Natural killer cell (primary cell): ENCODE measurements around the gene SPEF2. TPM values are rescaled to one million over a fixed set of nuclear protein-coding genes. Genes with fewer than 3 reads are reported as not detected.

Experiments used
- ATAC-seq, 3 donors: fragments of 150-1000 bp in 2 of 3; fragments of 200-7000 bp in 1 of 3; cut with Tn5 transposase; 1 replicate in 1 of 3; 2 replicates in 2 of 3; pipeline ENCODE4 v1.10.0; 2021; ENCODE audit warnings: mild to moderate bottlenecking in 2 of 3, moderate library complexity in 2 of 3
- DNase-seq, 2 donors: peaks; one replicate each; pipeline versions ENCODE4 v3.0.0 to v3.0.0-alpha.2; 2013 to 2021; ENCODE audit warnings: mixed read lengths in 1 of 2
- H3K27ac ChIP-seq: one replicate; pipeline ENCODE4 v1.5.1; 2013; ENCODE audit warnings: mild to moderate bottlenecking, low read length
- H3K27me3 ChIP-seq: one replicate; pipeline ENCODE4 v1.6.1; 2013; ENCODE audit warnings: low read length; ENCODE audit not compliant: control insufficient read depth, insufficient read depth
- H3K36me3 ChIP-seq: one replicate; pipeline ENCODE4 v1.6.1; 2013; ENCODE audit warnings: low read length; ENCODE audit not compliant: control insufficient read depth, insufficient read depth
- H3K4me1 ChIP-seq: one replicate; pipeline ENCODE4 v1.6.1; 2013; ENCODE audit warnings: low read length; ENCODE audit not compliant: control insufficient read depth, insufficient read depth
- H3K4me3 ChIP-seq: one replicate; pipeline ENCODE4 v1.5.1; 2013; ENCODE audit warnings: low read length
- H3K9me3 ChIP-seq: one replicate; pipeline ENCODE4 v1.6.1; 2013; ENCODE audit warnings: low read length; ENCODE audit not compliant: control insufficient read depth, insufficient read depth
- H3K27ac Mint-ChIP-seq, 2 donors: one replicate each; pipeline ENCODE4 v1.8.0; 2022; ENCODE audit warnings: mild to moderate bottlenecking in 2 of 2, mixed read lengths in 2 of 2, moderate library complexity in 1 of 2
- H3K27me3 Mint-ChIP-seq, 2 donors: one replicate each; pipeline ENCODE4 v1.8.0; 2022; ENCODE audit warnings: low read depth in 2 of 2, mixed read lengths in 2 of 2
- H3K36me3 Mint-ChIP-seq: one replicate; pipeline ENCODE4 v1.8.0; 2022; ENCODE audit warnings: mixed read lengths
- H3K4me1 Mint-ChIP-seq, 2 donors: one replicate each; pipeline ENCODE4 v1.8.0; 2022; ENCODE audit warnings: mixed read lengths in 2 of 2
- H3K4me3 Mint-ChIP-seq: one replicate; pipeline ENCODE4 v1.8.0; 2022; ENCODE audit warnings: mild to moderate bottlenecking, moderate library complexity, mixed read lengths
- H3K9me3 Mint-ChIP-seq, 2 donors: one replicate each; pipeline ENCODE4 v1.8.0; 2022; ENCODE audit warnings: mixed read lengths in 2 of 2
- WGBS: methylation state at CpG from one replicate; pipeline ENCODE4 v1.1.7; 2013; ENCODE audit warnings: missing lambda C conversion rate; ENCODE audit not compliant: insufficient coverage; 5-methylcytosine and 5-hydroxymethylcytosine counted together
- intact Hi-C: fragments of 100-400 bp; cut with micrococcal nuclease; formaldehyde crosslinking; loops from one replicate; pipeline ENCODE4 v1.14.2; 2022
- total RNA-seq, 4 donors: library from RNA; stranded (reverse); fragments of 120-200 nt in 1 of 4; gene quantifications; one replicate each; pipeline versions ENCODE4 v1.2.3 to v1.2.4, GENCODE V29; 2013 to 2022
- TF ChIP-seq, protein P1 (sequence below): fragments of 200-600 bp; IDR thresholded peaks from one replicate; pipeline ENCODE4 v1.8.0; 2022; ENCODE audit warnings: antibody characterized with exemption

Gene SPEF2, protein sequence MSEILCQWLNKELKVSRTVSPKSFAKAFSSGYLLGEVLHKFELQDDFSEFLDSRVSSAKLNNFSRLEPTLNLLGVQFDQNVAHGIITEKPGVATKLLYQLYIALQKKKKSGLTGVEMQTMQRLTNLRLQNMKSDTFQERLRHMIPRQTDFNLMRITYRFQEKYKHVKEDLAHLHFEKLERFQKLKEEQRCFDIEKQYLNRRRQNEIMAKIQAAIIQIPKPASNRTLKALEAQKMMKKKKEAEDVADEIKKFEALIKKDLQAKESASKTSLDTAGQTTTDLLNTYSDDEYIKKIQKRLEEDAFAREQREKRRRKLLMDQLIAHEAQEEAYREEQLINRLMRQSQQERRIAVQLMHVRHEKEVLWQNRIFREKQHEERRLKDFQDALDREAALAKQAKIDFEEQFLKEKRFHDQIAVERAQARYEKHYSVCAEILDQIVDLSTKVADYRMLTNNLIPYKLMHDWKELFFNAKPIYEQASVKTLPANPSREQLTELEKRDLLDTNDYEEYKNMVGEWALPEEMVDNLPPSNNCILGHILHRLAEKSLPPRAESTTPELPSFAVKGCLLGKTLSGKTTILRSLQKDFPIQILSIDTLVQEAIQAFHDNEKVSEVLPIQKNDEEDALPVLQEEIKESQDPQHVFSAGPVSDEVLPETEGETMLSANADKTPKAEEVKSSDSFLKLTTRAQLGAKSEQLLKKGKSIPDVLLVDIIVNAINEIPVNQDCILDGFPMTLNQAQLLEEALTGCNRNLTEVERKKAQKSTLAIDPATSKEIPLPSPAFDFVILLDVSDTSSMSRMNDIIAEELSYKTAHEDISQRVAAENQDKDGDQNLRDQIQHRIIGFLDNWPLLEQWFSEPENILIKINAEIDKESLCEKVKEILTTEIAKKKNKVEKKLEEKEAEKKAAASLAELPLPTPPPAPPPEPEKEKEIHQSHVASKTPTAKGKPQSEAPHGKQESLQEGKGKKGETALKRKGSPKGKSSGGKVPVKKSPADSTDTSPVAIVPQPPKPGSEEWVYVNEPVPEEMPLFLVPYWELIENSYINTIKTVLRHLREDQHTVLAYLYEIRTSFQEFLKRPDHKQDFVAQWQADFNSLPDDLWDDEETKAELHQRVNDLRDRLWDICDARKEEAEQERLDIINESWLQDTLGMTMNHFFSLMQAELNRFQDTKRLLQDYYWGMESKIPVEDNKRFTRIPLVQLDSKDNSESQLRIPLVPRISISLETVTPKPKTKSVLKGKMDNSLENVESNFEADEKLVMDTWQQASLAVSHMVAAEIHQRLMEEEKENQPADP (N-terminal part only)
- total RNA-seq: 10 to 100 TPM in 1 of 3 donors, 1 to 10 TPM in 2; 6.2 to 13.1 (median 8.5) TPM
- total RNA-seq (2013): 19.7 TPM

DNA sequence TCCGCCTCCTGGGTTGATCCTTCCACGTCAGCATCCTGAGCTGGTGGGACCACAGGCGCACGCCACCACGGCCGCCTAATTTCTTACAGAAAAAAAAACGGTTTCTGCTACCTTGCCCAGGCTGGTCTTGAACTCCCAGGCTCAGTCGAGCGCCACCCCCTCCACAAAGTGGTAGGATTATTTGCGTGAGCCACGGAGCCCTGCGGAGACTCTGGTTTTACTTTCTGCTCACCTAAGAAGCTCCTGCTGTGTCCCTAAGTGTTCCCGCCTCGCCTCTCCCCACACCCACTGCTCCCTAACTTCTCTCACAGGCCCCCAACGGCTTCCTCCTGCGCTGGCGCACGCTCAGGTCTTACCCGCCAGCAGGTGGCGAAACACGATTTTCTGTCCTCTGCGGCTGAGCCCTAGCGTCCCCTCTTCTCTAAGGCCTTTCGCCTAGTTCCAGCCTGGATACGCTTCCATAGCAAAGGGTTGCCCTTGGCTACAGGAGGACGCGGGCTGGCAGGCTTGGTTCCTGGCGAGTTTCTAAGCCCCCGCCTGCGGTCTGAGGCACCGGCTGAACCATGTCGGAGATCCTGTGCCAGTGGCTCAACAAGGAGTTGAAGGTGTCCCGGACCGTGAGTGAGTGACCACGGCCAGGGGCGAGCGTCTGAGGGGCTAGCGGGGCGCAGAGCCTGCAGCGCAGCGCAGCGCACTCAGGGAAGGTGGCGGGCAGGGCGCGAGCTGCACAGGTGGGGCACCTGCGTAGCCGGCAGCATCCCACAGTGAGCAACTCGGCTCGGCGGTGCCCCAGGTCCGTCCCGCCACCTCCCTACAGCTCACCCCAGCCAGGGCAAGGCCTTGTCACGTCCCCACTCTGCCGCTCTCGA lies at the start of gene SPEF2:
TSS of gene SPEF2 (plus strand) at position 429 of the 869 bp plus-strand sequence. CDS start at position 564, 135 bp downstream.
- Histone ChIP-seq H3K36me3 (no peaks in the 10 kb centered on the region), H3K4me3 (peak within 1 kb of the TSS; percentile 71), H3K4me1 (peaks cover 4% of the 10 kb centered on the region), H3K9me3 (no peaks in the 10 kb centered on the region), H3K27ac (peak within 1 kb of the TSS; percentile 52), H3K27me3 (no peaks in the 10 kb centered on the region)
- TF ChIP-seq, protein P1, sequence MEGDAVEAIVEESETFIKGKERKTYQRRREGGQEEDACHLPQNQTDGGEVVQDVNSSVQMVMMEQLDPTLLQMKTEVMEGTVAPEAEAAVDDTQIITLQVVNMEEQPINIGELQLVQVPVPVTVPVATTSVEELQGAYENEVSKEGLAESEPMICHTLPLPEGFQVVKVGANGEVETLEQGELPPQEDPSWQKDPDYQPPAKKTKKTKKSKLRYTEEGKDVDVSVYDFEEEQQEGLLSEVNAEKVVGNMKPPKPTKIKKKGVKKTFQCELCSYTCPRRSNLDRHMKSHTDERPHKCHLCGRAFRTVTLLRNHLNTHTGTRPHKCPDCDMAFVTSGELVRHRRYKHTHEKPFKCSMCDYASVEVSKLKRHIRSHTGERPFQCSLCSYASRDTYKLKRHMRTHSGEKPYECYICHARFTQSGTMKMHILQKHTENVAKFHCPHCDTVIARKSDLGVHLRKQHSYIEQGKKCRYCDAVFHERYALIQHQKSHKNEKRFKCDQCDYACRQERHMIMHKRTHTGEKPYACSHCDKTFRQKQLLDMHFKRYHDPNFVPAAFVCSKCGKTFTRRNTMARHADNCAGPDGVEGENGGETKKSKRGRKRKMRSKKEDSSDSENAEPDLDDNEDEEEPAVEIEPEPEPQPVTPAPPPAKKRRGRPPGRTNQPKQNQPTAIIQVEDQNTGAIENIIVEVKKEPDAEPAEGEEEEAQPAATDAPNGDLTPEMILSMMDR: peak; percentile 62
- Mint-ChIP-seq H3K27me3 (no peaks in the 10 kb centered on the region), H3K4me1 (peaks cover 27 to 31% of the 10 kb centered on the region in 2 donors), H3K36me3 (no peaks in the 10 kb centered on the region), H3K9me3 (peaks cover 0 to 2% of the 10 kb centered on the region in 2 donors), H3K4me3 (peak within 1 kb of the TSS; percentile 88), H3K27ac (peak within 1 kb of the TSS; percentile 83 to 84)
- peak; percentile 88 to 91 (median 90) for ATAC-seq
- intact Hi-C loops: no loop called here
- WGBS: 5% methylated on average over 55 of the region's 55 CpGs
- peak; percentile 63 to 89 for DNase-seq

DNA sequence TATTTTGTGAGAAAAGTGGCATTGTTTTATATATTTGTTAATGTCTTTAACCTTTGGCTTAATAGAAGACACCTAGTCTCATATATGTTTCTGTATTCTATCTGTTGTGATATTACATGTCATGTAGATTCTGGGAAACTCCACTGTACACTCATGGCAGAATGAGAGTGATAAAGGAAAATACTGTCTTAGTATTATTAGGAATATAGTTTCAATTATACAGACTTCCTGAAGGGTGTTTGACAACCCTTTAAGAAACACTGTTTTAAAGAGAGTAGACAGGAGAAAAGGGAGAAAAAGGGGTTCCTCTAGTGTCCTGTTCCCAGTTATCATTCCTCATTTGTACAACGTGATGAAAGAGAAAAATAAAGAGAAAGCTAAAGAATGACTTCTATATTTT lies 42.1 kb upstream of the SPEF2 start:
- no peak overlapping the region for H3K27ac ChIP-seq
- no peak for DNase-seq
- H3K27ac Mint-ChIP-seq: no peak overlapping the region
- TF ChIP-seq, protein P1: no peak
- H3K4me3 Mint-ChIP-seq: no peak overlapping the region
- 80% methylated on average over 1 of the region's 1 CpG for WGBS
- no peak for ATAC-seq
- H3K27me3 Mint-ChIP-seq: peaks cover 0 to 4% of the 10 kb centered on the region in 2 donors
- no peaks in the 10 kb centered on the region for H3K36me3 Mint-ChIP-seq
- H3K9me3 ChIP-seq: no peaks in the 10 kb centered on the region
- intact Hi-C loops: no loop called here
- no peaks in the 10 kb centered on the region for H3K4me1 ChIP-seq
- H3K9me3 Mint-ChIP-seq: peaks cover 2 to 4% of the 10 kb centered on the region in 2 donors
- no peak overlapping the region for H3K4me3 ChIP-seq
- no peaks in the 10 kb centered on the region for H3K27me3 ChIP-seq
- H3K4me1 Mint-ChIP-seq: no peaks in the 10 kb centered on the region
- H3K36me3 ChIP-seq: no peaks in the 10 kb centered on the region

DNA sequence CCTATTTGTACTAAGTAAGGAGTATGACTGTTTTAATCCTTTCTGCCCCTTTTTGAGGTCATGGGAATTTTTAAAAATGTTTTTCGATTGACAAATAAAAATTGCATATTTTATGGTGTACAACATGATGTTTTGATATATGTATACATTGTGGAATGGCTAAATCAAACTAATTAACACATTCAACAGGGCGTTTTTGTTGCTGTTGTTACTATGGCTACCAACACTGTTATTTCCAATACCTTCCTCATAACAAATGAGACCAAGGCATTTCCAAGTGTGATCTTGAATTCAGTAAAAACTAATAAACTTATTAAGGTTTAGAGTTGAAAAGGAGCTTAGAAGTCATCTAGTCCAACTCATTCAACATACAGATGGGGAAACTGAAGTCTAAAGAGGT lies 30.2 kb upstream of the SPEF2 start:
- Mint-ChIP-seq H3K9me3 (peaks cover 0 to 2% of the 10 kb centered on the region in 2 donors), H3K27ac (no peak overlapping the region), H3K27me3 (peaks cover 22 to 39% of the 10 kb centered on the region in 2 donors), H3K4me1 (no peaks in the 10 kb centered on the region), H3K36me3 (no peaks in the 10 kb centered on the region), H3K4me3 (no peak overlapping the region)
- H3K4me1 ChIP-seq: no peaks in the 10 kb centered on the region
- no CpG with 5 or more reads among the region's 2 CpGs for WGBS
- no peaks in the 10 kb centered on the region for H3K9me3 ChIP-seq
- no peaks in the 10 kb centered on the region for H3K36me3 ChIP-seq
- intact Hi-C loops: no loop called here
- no peaks in the 10 kb centered on the region for H3K27me3 ChIP-seq
- TF ChIP-seq, protein P1: no peak
- H3K4me3 ChIP-seq: no peak overlapping the region
- no peak overlapping the region for H3K27ac ChIP-seq
- DNase-seq (no peak), ATAC-seq (no peak)
